RWPE1 (cell line): ENCODE results near the gene KRTAP9-7.
"Not testable (repeated sequence)": the region's sequence is repeated elsewhere in the genome, so short reads cannot be mapped to it uniquely, and the experiment has no call there.

Experiments used
- CTCF ChIA-PET: fragments of 350-600 bp; sonication (Branson Sonifier 250); formaldehyde crosslinking; extraction: SDS; loops from one replicate; lab custom pipeline; 2021; lab: Yijun Ruan, JAX
- POLR2A ChIA-PET: fragments of 400-600 bp; formaldehyde crosslinking; extraction: SDS; loops from one replicate; lab custom pipeline; 2020; ENCODE audit warnings: antibody characterized with exemption; ENCODE audit not compliant: low non-redundant PET; lab: Yijun Ruan, JAX
- DNase-seq: peaks from one replicate; pipeline ENCODE4 v3.0.0; 2012; ENCODE audit warnings: low spot score
- H3K27ac ChIP-seq: fragments of 450-650 bp; 2 replicates; pipeline ENCODE4 v1.5.1; 2017
- TF ChIP-seq, protein P1 (sequence below): fragments of 450-650 bp; conservative IDR thresholded peaks from 2 replicates; pipeline ENCODE4 v1.5.1; 2017; ENCODE audit warnings: low read depth, mild to moderate bottlenecking

Gene KRTAP9-7

DNA sequence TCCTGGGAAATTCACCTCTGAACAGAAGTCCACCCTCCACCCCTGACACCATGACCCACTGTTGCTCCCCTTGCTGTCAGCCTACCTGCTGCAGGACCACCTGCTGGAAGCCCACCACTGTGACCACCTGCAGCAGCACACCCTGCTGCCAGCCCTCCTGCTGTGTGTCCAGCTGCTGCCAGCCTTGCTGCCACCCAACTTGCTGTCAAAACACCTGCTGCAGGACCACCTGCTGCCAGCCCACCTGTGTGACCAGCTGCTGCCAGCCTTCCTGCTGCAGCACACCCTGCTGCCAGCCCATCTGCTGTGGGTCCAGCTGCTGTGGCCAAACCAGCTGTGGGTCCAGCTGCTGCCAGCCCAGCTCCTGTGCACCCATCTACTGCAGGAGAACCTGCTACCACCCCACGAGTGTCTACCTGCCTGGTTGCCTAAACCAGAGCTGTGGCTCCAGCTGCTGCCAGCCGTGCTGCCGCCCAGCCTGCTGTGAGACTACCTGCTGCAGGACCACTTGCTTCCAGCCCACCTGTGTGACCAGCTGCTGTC is at the start of gene KRTAP9-7:
Gene KRTAP9-7 (plus strand): TSS at position 51 of the 543 bp plus-strand sequence. CDS start 0 bp downstream, at position 51.
- CTCF ChIA-PET, DNase-seq, H3K27ac ChIP-seq: not testable (repeated sequence)
- POLR2A ChIA-PET: interaction anchor here (0.6 kb wide), 1 partner anchor 1825 kb away, joined by 4 read pairs; the partner anchor contains the start of gene MED1

DNA sequence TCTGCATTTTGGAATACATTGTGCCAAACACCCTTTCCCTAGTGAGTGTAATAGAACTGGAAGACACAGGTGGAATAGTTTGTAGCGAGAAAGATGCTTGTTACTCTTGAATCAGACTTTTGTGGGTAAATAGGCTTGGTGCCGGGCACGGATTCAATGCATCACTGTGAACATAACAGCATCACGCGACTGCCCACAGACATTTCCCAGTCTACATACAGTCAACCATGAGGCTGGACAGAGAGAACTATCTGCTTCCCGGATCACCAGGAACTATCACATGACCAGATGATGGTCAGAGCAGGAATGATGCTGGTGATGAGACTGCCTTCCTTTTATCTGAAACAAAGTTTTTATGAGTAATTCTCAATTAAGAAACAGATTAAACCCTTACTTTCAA is 49.4 kb upstream of the KRTAP9-7 start:
- DNase-seq: no peak
- TF ChIP-seq, protein P1, sequence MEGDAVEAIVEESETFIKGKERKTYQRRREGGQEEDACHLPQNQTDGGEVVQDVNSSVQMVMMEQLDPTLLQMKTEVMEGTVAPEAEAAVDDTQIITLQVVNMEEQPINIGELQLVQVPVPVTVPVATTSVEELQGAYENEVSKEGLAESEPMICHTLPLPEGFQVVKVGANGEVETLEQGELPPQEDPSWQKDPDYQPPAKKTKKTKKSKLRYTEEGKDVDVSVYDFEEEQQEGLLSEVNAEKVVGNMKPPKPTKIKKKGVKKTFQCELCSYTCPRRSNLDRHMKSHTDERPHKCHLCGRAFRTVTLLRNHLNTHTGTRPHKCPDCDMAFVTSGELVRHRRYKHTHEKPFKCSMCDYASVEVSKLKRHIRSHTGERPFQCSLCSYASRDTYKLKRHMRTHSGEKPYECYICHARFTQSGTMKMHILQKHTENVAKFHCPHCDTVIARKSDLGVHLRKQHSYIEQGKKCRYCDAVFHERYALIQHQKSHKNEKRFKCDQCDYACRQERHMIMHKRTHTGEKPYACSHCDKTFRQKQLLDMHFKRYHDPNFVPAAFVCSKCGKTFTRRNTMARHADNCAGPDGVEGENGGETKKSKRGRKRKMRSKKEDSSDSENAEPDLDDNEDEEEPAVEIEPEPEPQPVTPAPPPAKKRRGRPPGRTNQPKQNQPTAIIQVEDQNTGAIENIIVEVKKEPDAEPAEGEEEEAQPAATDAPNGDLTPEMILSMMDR: no peak
- H3K27ac ChIP-seq: no peak overlapping the region
- ChIA-PET POLR2A (no interaction called here), CTCF (no interaction called here)

GRCh38 chr17:41226598-41227095 is 48.9 kb upstream of the KRTAP9-7 start, which contains the start of gene KRTAP9-2:
TSS of gene KRTAP9-2 (plus strand) at chr17:41226648. CDS start at chr17:41226655, 7 bp downstream.
- DNase-seq, POLR2A ChIA-PET, CTCF ChIA-PET, H3K27ac ChIP-seq: not testable (repeated sequence)

- H3K27ac ChIP-seq: no peak overlapping the region
- TF ChIP-seq, protein P1: no peak
- POLR2A ChIA-PET: no interaction called here
- no peak for DNase-seq
- CTCF ChIA-PET: no interaction called here
These were observed 45.4 kb upstream of the KRTAP9-7 start for GRCh38 chr17:41230094-41230493.

- no peak for DNase-seq
- H3K27ac ChIP-seq: no peak overlapping the region
- POLR2A ChIA-PET: no interaction called here
- CTCF ChIA-PET: no interaction called here
- TF ChIP-seq, protein P1: no peak
These were observed 43.8 kb upstream of the KRTAP9-7 start for GRCh38 chr17:41231731-41232130.

DNA sequence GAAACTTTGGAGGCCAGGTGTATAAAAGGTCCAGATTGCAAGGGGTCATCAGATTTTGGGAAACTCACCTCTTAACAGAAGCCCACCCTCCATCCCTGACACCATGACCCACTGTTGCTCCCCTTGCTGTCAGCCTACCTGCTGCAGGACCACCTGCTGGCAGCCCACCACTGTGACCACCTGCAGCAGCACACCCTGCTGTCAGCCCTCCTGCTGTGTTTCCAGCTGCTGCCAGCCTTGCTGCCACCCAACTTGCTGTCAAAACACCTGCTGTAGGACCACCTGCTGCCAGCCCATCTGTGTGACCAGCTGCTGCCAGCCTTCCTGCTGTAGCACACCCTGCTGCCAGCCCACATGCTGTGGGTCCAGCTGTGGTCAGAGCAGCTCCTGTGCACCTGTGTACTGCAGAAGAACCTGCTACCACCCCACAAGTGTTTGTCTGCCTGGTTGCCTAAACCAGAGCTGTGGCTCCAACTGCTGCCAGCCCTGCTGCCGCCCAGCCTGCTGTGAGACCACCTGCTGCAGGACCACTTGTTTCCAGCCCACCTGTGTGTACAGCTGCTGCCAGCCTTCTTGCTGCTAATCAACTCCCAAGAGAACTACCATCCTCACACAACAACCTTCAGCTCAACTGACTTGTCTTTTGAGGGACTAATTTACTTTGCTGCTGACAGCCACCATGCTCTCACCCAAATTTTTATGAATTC is 42.9 kb upstream of the KRTAP9-7 start, which contains the start of gene KRTAP9-3:
Gene KRTAP9-3 (plus strand): TSS at position 51 of the 707 bp plus-strand sequence. CDS start 53 bp downstream, at position 104.
- H3K27ac ChIP-seq, POLR2A ChIA-PET, DNase-seq, CTCF ChIA-PET: not testable (repeated sequence)

GRCh38 chr17:41237116-41237515 is 38.4 kb upstream of the KRTAP9-7 start:
- POLR2A ChIA-PET, DNase-seq, H3K27ac ChIP-seq: not testable (repeated sequence)
- CTCF ChIA-PET: interaction anchor here (0.7 kb wide), 1 partner anchor 251 kb away, joined by 3 read pairs; no protein-coding TSS in a partner anchor

GRCh38 chr17:41237949-41238437 is 37.5 kb upstream of the KRTAP9-7 start, which contains the start of gene KRTAP9-8:
TSS of gene KRTAP9-8 (plus strand) at chr17:41237999. CDS start at chr17:41238052, 53 bp downstream.
- CTCF ChIA-PET, DNase-seq, H3K27ac ChIP-seq, POLR2A ChIA-PET: not testable (repeated sequence)

DNA sequence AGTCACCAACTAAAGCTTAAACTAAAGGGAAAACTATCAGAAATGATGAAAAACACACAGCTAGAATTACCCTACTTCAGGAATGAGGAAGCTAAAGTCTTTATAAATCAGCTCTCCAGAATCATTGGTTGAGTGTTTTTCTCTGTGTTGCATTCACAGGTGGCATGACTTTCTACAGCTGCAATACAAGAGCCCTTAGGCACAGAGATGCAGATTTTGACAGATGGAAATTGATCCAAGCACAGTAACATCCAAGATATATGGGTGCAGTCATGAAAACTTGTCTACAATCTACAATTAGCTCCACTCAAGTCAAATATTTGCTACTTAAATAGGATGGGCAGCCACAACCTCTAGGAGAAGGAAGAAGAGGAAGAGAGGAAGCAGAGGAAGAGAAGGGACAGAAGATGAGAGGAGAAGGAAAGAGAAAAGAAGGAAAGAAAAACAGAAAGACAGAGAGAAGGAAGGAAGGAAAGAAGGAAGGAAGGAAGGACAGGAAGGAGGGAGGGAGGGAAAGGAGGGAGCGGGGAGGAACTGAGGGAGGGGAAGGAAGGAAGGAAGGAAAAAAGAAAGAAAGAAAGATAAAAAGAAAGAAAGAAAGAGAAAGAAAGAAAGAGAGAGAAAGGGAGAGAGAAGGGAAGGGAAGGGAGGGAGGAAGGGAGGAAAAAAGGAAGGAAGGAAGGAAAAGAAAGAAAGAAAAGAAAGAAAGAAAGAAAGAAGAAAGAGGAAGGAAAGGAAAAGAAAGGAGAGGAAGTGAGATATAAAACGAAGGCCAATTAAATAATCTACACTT is 28.3 kb upstream of the KRTAP9-7 start:
- CTCF ChIA-PET: interaction anchor here (0.6 kb wide), 1 partner anchor 39 kb away, joined by 5 read pairs; no protein-coding TSS in a partner anchor
- DNase-seq, POLR2A ChIA-PET, H3K27ac ChIP-seq: not testable (repeated sequence)

DNA sequence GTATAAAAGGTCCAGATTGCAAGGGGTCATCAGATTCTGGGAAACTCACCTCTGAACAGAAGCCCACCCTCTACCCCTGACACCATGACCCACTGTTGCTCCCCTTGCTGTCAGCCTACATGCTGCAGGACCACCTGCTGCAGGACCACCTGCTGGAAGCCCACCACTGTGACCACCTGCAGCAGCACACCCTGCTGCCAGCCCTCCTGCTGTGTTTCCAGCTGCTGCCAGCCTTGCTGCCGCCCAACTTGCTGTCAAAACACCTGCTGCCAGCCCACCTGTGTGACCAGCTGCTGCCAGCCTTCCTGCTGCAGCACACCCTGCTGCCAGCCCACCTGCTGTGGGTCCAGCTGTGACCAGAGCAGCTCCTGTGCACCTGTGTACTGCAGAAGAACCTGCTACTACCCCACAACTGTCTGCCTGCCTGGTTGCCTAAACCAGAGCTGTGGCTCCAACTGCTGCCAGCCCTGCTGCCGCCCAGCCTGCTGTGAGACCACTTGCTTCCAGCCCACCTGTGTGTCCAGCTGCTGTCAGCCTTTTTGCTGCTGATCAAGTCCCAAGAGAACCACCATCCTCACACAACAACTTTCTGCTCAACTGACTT is 25.8 kb upstream of the KRTAP9-7 start, which contains the start of gene KRTAP9-4:
Gene KRTAP9-4 (plus strand): TSS at position 51 of the 604 bp plus-strand sequence. CDS start 34 bp downstream, at position 85.
- POLR2A ChIA-PET, CTCF ChIA-PET, DNase-seq, H3K27ac ChIP-seq: not testable (repeated sequence)
